ENCODE data around the gene CEP72.

DNA sequence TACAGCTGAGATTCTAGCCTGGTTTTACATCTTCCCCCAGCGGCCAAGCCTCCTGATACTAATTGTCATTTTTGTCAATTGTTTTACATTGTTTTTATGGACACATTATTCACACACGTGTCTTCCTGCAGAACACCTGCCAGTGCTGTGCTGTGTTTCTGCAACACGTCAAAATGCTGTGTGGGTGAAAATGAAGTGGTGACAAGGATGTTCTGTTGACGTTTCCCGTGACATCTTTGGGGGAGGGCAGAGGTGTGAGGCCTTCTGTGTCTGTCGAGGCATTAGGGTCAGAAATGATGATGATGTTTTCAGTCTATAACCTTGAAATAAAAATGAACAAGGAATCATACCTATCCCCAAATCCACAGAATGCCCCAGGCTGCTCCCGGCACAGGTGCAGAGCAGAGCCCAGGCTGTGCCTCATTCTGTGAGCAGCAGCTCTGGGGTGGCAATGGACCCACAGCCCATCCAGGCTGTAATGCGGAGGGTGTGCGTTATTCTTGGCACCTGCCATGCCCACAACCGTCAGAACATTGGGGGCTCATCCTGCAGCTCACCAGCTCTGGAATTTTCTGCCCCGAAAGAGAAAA, 23.6 kb upstream of the CEP72 start:
- TF ChIP-seq SMAD9 (CRISPR knock-in tag; IDR thresholded peaks at IDR 0.05): no peak
- TF ChIP-seq, protein P1, sequence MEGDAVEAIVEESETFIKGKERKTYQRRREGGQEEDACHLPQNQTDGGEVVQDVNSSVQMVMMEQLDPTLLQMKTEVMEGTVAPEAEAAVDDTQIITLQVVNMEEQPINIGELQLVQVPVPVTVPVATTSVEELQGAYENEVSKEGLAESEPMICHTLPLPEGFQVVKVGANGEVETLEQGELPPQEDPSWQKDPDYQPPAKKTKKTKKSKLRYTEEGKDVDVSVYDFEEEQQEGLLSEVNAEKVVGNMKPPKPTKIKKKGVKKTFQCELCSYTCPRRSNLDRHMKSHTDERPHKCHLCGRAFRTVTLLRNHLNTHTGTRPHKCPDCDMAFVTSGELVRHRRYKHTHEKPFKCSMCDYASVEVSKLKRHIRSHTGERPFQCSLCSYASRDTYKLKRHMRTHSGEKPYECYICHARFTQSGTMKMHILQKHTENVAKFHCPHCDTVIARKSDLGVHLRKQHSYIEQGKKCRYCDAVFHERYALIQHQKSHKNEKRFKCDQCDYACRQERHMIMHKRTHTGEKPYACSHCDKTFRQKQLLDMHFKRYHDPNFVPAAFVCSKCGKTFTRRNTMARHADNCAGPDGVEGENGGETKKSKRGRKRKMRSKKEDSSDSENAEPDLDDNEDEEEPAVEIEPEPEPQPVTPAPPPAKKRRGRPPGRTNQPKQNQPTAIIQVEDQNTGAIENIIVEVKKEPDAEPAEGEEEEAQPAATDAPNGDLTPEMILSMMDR (CRISPR knock-in tag; IDR thresholded peaks at IDR 0.05): no peak
- no peak for TF ChIP-seq HDAC6 (IDR thresholded peaks at IDR 0.05; ENCODE audit: low read depth, low read length)
- TF ChIP-seq, protein P2, sequence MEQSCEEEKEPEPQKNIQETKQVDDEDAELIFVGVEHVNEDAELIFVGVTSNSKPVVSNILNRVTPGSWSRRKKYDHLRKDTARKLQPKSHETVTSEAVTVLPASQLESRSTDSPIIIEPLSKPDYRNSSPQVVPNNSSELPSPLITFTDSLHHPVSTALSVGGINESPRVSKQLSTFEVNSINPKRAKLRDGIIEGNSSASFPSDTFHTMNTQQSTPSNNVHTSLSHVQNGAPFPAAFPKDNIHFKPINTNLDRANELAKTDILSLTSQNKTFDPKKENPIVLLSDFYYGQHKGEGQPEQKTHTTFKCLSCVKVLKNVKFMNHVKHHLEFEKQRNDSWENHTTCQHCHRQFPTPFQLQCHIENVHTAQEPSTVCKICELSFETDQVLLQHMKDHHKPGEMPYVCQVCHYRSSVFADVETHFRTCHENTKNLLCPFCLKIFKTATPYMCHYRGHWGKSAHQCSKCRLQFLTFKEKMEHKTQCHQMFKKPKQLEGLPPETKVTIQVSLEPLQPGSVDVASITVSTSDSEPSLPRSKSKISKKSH (CRISPR knock-in tag; IDR thresholded peaks at IDR 0.05; ENCODE audit: borderline replicate concordance): no peak

All from HepG2 (cell line).